Kidney tubule cell (primary cell): ENCODE data around the gene RMDN3.

Experiments used
- DNase-seq: peaks from one replicate; pipeline ENCODE4 v3.0.0-alpha.2; 2018; ENCODE audit warnings: low spot score

RMDN3 gene, protein sequence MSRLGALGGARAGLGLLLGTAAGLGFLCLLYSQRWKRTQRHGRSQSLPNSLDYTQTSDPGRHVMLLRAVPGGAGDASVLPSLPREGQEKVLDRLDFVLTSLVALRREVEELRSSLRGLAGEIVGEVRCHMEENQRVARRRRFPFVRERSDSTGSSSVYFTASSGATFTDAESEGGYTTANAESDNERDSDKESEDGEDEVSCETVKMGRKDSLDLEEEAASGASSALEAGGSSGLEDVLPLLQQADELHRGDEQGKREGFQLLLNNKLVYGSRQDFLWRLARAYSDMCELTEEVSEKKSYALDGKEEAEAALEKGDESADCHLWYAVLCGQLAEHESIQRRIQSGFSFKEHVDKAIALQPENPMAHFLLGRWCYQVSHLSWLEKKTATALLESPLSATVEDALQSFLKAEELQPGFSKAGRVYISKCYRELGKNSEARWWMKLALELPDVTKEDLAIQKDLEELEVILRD

DNA sequence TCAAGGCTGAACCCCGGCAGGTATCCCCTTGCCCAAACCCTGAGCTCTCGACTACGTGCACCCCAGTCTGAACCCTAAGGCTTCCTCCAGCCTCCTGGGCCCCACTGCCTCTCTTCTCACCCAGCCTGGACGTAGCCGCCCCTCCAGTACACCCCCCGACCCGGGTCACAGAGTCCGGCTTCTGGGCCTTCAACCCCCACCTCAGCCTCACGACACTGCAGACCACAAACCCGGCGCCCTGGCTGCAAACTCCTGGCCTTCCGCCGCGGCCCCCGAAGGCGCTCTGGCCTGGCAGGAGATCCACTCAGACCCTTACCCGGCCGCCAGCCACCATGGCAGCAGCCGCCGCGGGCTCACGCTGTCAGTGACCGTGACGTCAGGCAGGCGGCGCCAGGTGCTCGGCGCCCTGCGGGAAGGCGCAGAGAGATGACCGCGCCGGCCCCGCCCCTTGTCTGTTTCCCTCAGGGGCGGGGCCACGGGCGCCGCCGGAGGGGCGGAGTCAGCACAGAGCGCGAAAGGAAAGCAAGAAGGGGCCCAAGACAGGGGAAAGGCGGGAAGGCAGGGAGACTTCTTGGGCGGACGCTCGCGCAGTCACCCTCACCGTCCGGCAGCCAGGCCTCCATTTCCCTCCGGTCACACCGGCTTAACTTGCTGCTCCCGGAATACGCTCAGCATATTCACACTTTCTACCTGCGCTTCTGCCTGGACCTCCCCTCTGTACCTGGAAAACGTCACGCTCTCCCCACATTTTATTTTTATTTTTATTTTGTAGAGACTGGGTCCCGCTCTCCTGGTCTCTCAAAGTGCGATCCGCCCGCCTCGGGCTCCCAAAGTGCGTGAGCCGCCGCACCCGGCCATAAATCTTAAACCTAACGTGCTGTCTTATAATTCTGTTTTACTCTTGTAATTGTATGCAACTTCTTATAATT is at the start of gene RMDN3:
TSS of gene RMDN3 (minus strand) at position 372 of the 929 bp plus-strand sequence. CDS start 471 bp downstream, outside the sequence.
- DNase-seq, result peak; percentile 94

DNA sequence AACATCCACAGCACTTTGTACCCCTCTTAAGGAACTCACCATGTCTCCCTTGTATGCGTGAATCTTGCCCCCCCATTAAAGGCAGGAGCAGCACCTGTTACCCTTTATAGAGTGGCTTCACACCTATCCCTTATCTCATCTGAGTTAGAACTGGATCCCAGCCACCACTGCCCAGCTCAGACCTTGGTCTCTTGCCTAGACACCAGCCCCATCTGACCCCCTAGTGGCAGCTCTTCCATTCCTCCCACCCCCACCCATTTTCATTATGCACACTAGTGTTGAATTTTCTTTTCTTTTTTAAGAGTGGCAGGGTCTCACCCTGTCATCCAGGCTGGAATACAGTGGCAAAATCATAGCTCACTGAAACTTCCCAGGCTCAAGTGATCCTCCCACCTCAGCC is 48.6 kb upstream of the RMDN3 start:
- no peak for DNase-seq

DNA sequence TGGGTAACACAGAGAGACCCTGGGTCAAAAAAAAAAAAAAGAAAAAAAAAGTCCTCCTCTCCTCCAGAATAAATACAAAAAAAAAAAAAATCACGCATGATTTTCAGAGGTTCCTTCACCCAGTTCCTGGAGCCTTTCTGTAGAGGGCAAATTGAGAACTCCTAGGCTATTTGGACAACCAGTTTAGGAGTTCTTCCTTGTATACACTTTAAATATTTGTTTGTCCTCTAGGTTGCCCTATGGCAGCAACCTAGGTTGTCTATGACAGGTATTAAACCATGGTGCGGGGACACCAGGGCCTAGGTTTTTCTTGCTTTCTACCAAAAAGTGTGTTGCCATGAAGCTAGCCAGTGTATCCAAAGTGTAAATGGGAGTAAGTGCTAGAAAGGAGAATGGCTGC is 48.0 kb upstream of the RMDN3 start:
- DNase-seq, result no peak

DNA sequence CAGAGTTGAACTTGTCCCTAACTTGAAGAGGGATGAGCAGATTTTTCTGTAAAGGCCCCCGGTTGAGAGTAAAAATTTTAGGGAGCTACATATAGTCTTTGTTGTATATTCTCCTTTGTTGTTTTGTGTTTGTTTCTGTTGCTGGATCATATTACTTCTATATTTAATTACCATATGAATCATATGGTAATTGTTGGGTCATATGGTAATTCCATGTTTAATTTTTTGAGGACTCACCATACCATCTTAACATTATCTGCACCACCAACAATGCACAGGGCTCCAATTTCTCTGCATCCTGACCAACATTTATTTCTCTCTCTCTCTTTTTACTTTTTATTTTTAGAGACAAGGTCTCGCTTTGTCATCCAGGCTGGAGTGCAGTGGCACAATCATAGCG is 44.5 kb upstream of the RMDN3 start:
- no peak for DNase-seq

DNA sequence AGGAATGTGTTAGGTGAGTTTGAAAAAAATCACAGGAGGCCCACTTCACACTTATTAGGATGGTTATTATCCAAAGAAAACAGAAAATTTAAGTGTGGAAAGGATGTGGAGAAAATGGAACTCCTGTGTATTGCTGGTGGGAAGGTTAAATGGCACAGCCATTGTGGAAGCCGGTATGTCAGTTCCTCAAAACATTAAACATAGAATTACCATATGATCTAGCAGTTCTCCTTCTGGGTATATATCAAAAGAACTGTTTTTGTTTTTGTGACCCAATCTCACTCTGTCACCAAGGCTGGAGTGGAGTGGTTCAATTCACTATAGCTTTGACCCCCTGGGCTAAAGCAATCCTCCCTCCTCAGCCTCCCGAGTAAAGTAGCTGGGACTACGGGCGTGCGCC is 41.5 kb upstream of the RMDN3 start:
- DNase-seq, result no peak

DNA sequence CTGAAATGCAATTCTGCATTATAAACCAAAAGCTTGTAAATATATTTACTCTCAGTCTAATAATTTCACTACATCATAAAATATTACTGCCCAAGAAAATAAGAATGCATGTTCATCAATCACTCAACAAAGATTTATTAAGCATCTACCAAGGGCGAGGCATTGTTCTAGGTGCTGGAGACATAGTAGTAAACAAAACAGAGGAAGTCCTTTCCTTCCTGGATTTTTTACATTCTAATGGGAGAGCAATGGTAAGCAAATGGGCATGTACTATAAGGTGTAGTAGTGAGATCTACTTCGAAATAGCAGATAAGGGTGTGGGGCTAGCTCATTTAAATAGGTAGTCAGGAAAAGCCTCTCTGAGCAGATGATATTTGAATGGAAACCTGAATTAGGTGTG is 41.0 kb upstream of the RMDN3 start:
- DNase-seq, result no peak

DNA sequence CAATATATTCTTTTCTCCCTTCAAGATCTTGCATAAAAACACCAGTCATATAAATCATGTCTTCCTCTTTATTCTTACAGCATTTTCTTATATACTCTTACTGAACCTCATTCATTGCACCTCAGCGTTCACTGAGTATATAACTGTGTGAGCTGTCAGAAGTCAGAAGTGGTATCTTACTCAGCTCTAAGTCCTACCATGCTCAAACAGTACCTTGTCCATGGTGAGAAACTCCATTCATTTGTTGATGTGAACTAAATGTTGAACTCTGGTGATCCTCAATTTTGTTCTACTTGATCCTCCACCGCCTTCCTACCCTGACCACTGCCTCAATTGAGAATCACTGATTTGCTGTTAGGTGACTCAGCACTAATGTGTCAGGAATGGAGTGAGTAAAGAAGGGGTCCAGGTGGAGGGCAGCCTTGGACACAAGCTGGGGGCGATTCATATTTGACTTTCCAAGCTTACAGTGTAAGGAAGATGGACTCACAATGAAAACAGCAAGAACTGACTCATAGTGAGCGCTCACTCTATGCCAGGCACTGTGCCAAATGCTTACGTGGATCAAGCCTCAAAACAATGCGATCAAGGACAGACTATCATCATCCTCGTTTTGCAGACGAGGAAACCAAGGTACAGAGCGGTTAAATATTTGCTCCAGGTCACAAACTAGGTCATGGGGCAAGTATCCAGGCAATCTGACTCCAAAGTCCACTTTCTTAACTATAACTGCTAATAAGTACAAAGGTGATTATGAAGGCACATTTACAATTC is 38.3 kb upstream of the RMDN3 start:
- peak; percentile 98 for DNase-seq

DNA sequence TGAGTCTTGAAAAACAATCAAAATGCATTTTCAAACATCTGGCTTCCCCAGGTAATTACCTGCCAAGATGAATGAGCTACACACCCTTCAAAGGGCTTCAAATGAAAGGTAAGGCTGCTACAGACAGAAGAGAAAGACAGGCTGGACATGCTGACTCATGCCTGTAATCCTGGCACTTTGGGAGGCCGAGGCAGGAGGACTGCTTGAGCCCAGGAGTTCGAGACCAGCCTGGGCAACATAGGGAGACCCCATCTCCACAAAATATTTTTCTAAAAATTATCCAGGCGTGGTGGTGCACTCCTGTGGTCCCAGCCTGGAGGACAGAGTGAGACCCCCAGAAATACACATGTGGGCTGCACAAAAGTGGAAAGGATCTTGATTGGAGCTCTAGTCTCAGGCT is 37.3 kb upstream of the RMDN3 start:
- no peak for DNase-seq

DNA sequence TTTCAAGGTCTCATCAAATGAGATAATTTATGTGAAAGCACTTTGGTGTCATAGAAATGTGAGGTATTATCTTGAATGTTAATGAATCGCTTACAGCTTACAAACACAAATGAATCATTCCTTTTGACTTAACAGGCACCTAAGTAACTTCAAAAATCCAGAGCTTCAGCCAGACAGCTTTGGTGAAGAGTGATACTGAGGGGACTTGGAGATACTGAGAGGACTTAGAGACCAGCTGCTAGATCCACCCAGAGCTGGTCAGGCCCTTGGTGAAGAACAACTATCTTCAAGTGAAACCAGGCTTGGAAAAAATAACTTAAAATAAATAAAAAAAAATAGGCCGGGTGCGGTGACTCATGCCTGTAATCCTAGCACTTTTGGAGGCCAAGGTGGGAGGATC is 35.7 kb upstream of the RMDN3 start:
- peak; percentile 77 for DNase-seq

DNA sequence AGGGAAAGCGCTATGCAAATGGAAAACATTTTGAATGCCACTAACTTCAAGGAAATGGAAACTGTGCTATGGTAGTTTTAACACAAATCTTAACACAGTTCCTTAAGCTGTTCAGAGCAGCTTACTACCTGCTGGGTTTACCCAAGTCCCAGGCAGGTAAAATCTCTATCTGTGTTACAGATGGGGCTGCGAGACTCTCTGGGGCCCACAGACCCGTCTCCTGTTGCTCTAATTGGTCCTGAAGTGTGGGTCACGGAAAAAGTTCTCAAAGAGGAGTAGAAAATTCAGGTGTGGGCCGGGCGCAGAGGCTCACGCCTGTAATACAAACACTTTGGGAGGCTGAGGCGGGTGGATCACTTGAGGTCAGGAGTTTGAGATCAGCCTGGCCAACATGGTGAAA is 34.9 kb upstream of the RMDN3 start:
- no peak for DNase-seq

DNA sequence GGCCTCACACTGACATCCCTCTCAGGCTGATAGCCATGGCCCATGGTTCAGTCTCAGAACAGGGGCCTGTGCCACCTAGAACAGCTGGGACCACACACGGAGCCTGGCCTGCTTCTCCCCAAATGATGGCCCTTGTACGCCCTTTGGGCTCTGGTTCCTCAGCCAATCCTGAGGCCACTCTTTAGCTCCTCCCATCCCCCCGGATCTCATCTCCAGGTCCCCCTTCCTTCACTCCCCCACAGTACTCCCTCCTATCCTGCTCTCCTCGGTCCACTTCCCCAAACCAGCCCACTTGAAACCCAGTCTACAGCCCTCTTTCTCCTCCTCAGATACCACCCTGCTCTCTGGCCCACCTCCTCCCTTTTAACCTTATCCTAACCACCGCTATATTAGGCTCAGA is 34.1 kb upstream of the RMDN3 start:
- DNase-seq, result no peak

DNA sequence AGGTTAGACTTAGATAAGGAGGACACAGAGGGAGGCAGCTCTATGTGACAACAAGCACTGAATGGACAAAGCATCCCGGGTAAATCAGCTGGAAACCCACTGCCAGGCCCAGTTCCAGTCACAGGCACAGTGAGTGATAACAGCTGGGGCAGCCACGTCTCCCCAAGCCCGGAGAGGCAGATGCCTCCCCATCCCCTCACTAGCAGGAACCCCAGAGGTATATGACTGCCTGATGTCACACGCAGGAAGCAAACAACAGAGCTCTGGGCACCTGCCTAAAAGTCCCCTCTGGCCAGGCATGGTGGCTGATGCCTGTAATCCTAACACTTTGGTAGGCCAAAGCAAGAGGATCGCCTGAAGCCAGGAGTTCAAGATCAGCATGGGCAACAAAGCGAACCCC is 32.9 kb upstream of the RMDN3 start:
- no peak for DNase-seq

DNA sequence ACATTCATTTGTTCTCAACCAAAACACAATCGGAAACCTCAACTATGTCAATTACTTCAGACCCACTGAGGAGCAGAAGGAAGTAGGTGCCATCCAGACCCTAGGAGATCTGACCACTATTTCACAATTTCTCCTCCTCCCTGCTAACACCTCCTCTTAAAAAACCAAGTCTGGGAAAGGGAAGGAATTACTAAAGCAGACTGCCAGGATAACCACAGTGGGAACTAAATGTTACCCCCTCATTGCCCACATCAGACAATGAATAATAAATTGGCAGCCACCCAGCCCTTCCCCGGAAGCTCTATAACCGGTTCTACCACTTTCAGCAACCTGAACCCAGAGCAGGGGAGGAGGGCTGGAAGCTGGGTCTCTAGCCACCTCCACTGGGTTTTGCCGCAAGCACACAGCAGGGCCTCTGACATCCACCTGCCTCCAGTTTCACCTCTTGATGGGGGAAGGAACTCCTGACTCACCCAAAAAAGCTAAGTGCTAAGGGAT is 32.3 kb upstream of the RMDN3 start:
- peak; percentile 98 for DNase-seq

DNA sequence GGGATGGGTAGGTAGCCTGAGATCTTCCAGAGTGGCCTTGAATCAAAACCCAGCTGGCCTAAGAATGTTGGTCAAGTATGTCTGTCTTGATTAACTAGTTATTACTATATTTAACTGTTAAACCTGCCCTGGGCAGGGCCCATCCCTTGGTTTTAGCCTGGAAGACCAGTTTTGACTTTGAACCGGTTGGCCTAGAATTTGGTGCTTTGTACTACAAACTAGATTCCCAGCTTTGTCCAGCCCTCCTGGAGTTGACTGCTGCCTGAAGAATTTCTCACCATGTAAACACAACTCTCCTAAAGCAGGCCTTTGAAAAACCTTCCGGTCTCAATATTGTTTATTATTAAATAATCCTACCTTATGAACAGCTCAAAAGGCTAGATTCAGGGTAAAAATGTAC is 30.8 kb upstream of the RMDN3 start:
- DNase-seq, result no peak

DNA sequence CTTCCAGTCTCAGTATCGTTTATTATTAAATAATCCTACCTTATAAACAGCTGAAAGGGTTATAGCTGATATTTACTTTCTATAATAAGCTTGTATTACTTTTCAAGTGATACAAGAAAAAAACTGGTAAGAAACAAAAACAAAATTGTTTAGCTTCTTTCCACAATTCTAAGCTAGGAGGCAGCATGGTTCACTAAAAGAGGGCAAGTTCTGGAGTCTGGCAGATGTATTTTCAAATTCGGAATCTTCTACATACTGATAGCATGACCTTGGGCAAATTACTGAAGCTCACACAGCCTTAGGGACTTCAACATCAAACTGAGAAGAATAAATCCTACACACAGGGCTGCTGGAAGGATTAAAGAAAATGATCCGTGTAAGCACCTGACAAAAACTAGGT is 30.1 kb upstream of the RMDN3 start:
- no peak for DNase-seq

DNA sequence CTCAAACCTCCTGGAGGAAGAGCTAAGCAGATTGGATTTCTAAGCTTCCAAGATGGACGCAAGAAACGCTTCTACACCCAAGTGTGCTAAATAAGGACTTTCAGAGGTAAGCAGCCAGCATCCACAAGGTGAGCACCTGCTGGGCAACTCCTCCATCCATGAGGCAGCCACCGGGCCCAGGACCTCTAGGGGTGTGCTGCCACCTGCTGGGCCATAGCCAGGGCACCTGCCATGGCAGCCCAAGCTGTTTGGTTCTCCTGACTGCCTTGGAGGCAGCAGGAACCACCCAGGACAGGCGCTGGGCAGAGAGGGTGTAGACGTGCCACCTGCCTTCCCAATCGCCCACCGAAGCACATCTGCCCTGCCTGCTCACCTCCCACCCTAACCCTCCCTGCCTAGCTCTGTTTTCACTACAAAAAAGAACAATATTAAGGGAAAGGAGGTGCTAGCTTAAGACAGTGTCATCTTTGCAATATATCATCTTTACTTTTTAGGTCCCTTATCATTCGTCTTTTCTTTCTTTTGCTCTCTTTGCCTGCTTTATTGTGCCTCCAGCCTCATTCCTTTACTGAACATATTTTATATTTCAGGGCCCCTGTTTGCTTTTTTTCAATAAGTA is 27.7 kb upstream of the RMDN3 start:
- DNase-seq, result peak; percentile 83

DNA sequence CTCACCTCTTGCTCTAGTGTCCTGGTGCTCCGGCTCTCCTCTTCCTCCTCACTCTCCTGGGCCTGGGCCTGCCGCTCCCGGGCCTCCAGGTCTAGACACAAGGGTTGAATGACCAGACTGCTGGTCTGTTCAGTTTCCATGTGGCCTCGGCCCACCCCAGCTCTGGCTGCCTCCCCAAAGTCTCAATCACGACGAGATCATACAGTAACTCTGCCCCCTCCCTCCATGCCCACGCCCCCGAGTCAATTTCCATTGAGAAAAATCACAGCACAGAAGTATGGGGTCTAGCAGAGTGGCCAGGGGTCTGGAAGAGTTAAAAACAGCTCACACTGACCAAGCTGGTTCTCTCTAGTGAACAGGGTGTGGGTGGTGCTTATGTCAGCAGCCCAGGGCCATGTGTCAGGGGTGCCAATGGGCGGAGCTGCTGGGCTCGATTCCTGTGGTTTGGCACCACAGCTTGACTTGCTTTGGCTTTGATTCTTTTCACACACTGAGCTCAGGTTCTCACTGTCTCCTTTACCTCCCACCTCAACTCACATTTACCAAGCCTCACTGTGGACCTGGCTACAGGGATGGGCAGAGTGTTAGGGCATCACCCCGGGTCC is 21.6 kb upstream of the RMDN3 start:
- DNase-seq, result peak; percentile 79

DNA sequence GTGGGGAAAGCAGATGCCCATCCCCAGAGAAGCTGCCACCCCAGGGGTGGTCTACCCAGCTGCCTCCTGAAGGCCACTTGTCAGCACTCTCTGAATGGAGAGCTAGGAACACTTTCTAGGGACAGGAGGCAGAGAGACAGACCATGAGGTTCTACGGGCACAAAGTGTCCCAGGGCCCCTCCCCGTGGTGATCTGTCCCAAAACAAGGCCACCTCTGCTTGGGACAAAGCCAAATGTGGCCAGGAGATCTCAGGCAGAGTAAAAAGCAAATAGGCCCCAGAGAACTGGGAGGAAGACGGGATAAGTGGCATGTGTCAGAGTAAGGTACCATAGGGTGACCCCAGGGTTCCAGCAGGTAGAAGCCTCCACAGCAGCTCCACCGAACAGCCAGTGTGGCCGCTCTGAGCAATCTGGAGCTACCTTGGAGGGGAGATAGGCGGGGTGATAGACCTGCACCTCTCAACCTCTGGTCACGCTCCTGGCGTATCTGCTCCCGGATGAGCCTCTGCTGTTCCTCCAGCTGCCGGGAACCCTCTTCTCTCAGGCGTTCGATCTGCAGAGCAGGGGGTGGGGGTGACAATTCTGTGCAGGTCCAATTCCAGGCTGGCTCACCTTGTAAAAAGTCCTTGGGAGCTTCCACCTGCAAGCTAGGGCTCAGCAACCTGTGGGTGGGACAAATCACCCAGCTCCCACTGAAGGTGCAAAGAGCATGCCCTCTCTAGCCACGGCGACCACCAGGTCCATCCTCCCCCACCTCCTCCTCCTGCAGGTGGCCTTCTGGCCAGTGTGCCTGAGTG is 20.9 kb upstream of the RMDN3 start:
- DNase-seq, result no peak

DNA sequence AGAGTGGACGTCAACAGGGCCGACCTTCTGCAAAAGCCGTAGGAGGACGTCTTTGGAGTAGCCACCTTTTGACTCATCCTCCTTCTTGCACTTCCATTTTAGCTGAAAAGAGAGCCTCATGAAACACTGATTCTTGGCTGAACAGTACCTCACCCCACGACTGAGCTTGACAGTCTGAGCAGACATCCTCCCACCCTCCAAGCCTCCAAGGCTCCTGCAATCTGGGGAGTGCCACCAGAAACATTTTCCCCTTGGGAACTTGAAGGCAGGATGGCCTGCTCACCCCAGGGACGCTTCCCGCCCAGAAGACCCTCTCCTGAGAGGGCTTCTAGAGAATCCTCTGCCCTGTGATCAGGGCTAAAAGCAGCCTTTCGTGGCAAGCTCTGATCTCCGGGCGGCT is 20.0 kb upstream of the RMDN3 start:
- no peak for DNase-seq

DNA sequence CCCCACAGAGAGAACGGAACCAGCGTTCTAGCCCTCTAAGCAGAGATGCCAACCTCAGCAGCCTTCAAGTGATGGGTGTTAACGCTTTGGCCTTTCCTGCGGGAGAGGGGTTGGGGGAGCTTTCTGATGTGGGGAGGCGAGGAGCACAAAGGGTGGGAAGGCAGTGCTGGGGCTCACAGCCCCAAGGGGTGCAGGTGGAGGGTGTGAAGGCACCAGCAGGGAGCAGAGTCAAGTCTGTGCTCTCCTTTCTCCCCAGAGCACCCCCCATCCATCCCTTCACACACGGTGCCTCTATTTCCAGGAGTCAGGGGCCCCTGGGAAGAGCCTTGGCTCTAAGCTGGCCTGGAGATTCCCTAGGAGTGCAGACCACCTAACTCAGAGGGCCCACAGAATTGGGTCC is 18.8 kb upstream of the RMDN3 start:
- no peak for DNase-seq
